Measurements from ENCODE around the gene KIF14.

GRCh38 chr1:200547386-200547785 is 73.2 kb downstream of the KIF14 start:
- TF ChIP-seq CTCF (IDR thresholded peaks at IDR 0.05) (no peak), POLR2A (IDR thresholded peaks at IDR 0.05) (no peak)
